HL-60 (cell line): ENCODE data around the gene GPR157.

Experiments used
- DNase-seq, 2 experiments: peaks; one replicate each; pipeline ENCODE4 v3.0.0-alpha.2; 2010 to 2020; ENCODE audit warnings: low read depth in 1 of 2, low spot score in 1 of 2
- H3K27ac ChIP-seq: fragments of 250-450 bp; sonication (Bioruptor Pico); replicated peaks from 2 replicates; pipeline ENCODE4 v1.5.1; 2020; ENCODE audit warnings: mild to moderate bottlenecking, moderate library complexity
- H3K27me3 ChIP-seq: fragments of 250-450 bp; sonication (Bioruptor Pico); 2 replicates; pipeline ENCODE4 v1.5.1; 2021; ENCODE audit warnings: mild to moderate bottlenecking, moderate library complexity; ENCODE audit not compliant: insufficient read depth, poor library complexity, severe bottlenecking
- H3K4me3 ChIP-seq: replicated peaks from 2 replicates; pipeline ENCODE4 v1.5.1; 2011; ENCODE audit warnings: mild to moderate bottlenecking, control low read depth, low read length; ENCODE audit not compliant: insufficient read depth
- CTCF ChIP-seq: IDR thresholded peaks from one replicate; pipeline ENCODE4 v1.5.1; 2011; ENCODE audit warnings: low read length, control low read depth, inconsistent platforms; ENCODE audit not compliant: insufficient read depth
- GABPA ChIP-seq: IDR thresholded peaks from 2 replicates; pipeline ENCODE4 v1.6.1; 2012; ENCODE audit warnings: low read depth
- POLR2AphosphoS5 ChIP-seq: IDR thresholded peaks from 2 replicates; pipeline ENCODE4 v1.6.1; 2012; ENCODE audit warnings: low read depth
- REST ChIP-seq: IDR thresholded peaks from 2 replicates; pipeline ENCODE4 v1.6.1; 2012; ENCODE audit warnings: low read depth; ENCODE audit not compliant: insufficient replicate concordance
- SPI1 ChIP-seq: IDR thresholded peaks from 2 replicates; pipeline ENCODE4 v1.6.1; 2012; ENCODE audit warnings: low read depth, mild to moderate bottlenecking, borderline replicate concordance

The GPR157 gene

GRCh38 chr1:9061252-9061960 is 67.5 kb downstream of the GPR157 start:
- TF ChIP-seq SPI1 (no peak), CTCF (no peak), GABPA (no peak), POLR2AphosphoS5 (no peak), REST (no peak)

GRCh38 chr1:9059891-9060744 is 68.8 kb downstream of the GPR157 start:
- no peaks in the 10 kb centered on the region for H3K27me3 ChIP-seq
- H3K4me3 ChIP-seq: no peak overlapping the region
- peak overlapping the region; percentile 28; the same call in 1 of the 2 replicates for H3K27ac ChIP-seq
- TF ChIP-seq GABPA (no peak), SPI1 (no peak), POLR2AphosphoS5 (no peak), CTCF (no peak), REST (no peak)
- no peak for DNase-seq

More at GRCh38 chr1:9061252-9061960, 67.5 kb downstream of the GPR157 start:
- DNase-seq: no peak
- Histone ChIP-seq H3K27ac (no peak overlapping the region; the same call in 1 of the 2 replicates), H3K27me3 (no peaks in the 10 kb centered on the region), H3K4me3 (no peak overlapping the region)

- Histone ChIP-seq H3K4me3 (no peak overlapping the region), H3K27me3 (no peaks in the 10 kb centered on the region), H3K27ac (peak overlapping the region; percentile 45)
- peak in 1 of 2 experiments; percentile 30 for DNase-seq
- no peak for TF ChIP-seq GABPA
- TF ChIP-seq SPI1: peak; percentile 59
Measured at GRCh38 chr1:9058465-9058864, 70.4 kb downstream of the GPR157 start.

GRCh38 chr1:9057851-9058250 is 71.1 kb downstream of the GPR157 start:
- Histone ChIP-seq H3K27ac (no peak overlapping the region), H3K27me3 (no peaks in the 10 kb centered on the region), H3K4me3 (no peak overlapping the region)
- DNase-seq: no peak
- TF ChIP-seq GABPA (no peak), REST (no peak), CTCF (no peak), SPI1 (no peak), POLR2AphosphoS5 (no peak)
